ENCODE measurements around the gene CRHR2.

CRHR2 gene

GRCh38 chr7:30613366-30614325 lies 68.6 kb downstream of the CRHR2 start:
- no peak for DNase-seq

GRCh38 chr7:30612658-30613265 lies 69.5 kb downstream of the CRHR2 start:
- peak in 1 of 2 experiments; percentile 24 for DNase-seq

GRCh38 chr7:30605832-30606231 lies 76.4 kb downstream of the CRHR2 start:
- no peak for DNase-seq

- no peak for DNase-seq
Measured at GRCh38 chr7:30604901-30605300, 77.4 kb downstream of the CRHR2 start.

All from activated CD4-positive, alpha-beta T cell treated with anti-CD3 and anti-CD28 coated beads, Interleukin-2, amount 50 U/mL, for 4 hours (primary cell).